KOPT-K1 (cell line): ENCODE results near the gene CNOT4.
"Not testable (repeated sequence)": the region's sequence is repeated elsewhere in the genome, so short reads cannot be mapped to it uniquely, and the experiment has no call there.

ENCODE experiments used
- H3K27ac ChIP-seq: fragments of 200-600 bp; sonication (generic); 2 replicates; pipeline ENCODE4 v1.5.1; 2016; ENCODE audit warnings: antibody characterized with exemption, mild to moderate bottlenecking, low read depth, low read length; ENCODE audit not compliant: poor library complexity, severe bottlenecking
- H3K36me3 ChIP-seq: fragments of 200-600 bp; sonication (generic); 2 replicates; pipeline ENCODE4 v1.5.1; 2017; ENCODE audit warnings: antibody characterized with exemption, mild to moderate bottlenecking, low read length, moderate library complexity; ENCODE audit not compliant: insufficient read depth
- H3K9me3 ChIP-seq: fragments of 200-600 bp; sonication (generic); 2 replicates; pipeline ENCODE4 v1.5.1; 2017; ENCODE audit warnings: antibody characterized with exemption, low read length, mild to moderate bottlenecking; ENCODE audit not compliant: insufficient read depth, poor library complexity, severe bottlenecking

CNOT4 gene

GRCh38 chr7:135449436-135449835 is 60.5 kb downstream of the CNOT4 start:
- no peaks in the 10 kb centered on the region for H3K9me3 ChIP-seq
- no peaks in the 10 kb centered on the region for H3K36me3 ChIP-seq
- H3K27ac ChIP-seq: no peak overlapping the region

- Histone ChIP-seq H3K27ac (no peak overlapping the region), H3K9me3 (no peaks in the 10 kb centered on the region), H3K36me3 (0 out of 2 replicates have a peak, but pooled peaks cover under 1% of the 10 kb centered on the region)
Observed at GRCh38 chr7:135448753-135449152, 61.1 kb downstream of the CNOT4 start.

- H3K27ac ChIP-seq: no peak overlapping the region
- no peaks in the 10 kb centered on the region for H3K9me3 ChIP-seq
- 0 out of 2 replicates have a peak, but pooled peaks cover 5% of the 10 kb centered on the region for H3K36me3 ChIP-seq
Observed at GRCh38 chr7:135447748-135448147, 62.2 kb downstream of the CNOT4 start.

- no peaks in the 10 kb centered on the region for H3K9me3 ChIP-seq
- no peak overlapping the region for H3K27ac ChIP-seq
- 0 out of 2 replicates have a peak, but pooled peaks cover 5% of the 10 kb centered on the region for H3K36me3 ChIP-seq
Observed at GRCh38 chr7:135445690-135446089, 64.2 kb downstream of the CNOT4 start.

GRCh38 chr7:135445266-135445665 is 64.6 kb downstream of the CNOT4 start:
- not testable (repeated sequence) for H3K36me3 ChIP-seq, H3K9me3 ChIP-seq, H3K27ac ChIP-seq

GRCh38 chr7:135441791-135442190 is 68.1 kb downstream of the CNOT4 start:
- Histone ChIP-seq H3K36me3 (peaks cover 17% of the 10 kb centered on the region), H3K27ac (no peak overlapping the region), H3K9me3 (no peaks in the 10 kb centered on the region)

GRCh38 chr7:135434047-135434446 is 75.9 kb downstream of the CNOT4 start:
- peaks cover 50% of the 10 kb centered on the region for H3K36me3 ChIP-seq
- H3K9me3 ChIP-seq: peaks cover 8% of the 10 kb centered on the region
- no peak overlapping the region for H3K27ac ChIP-seq

GRCh38 chr7:135430626-135431025 is 79.3 kb downstream of the CNOT4 start:
- no peak overlapping the region for H3K27ac ChIP-seq
- peaks cover 7% of the 10 kb centered on the region for H3K9me3 ChIP-seq
- H3K36me3 ChIP-seq: peaks cover 33% of the 10 kb centered on the region

GRCh38 chr7:135428879-135429278 is 81.0 kb downstream of the CNOT4 start:
- Histone ChIP-seq H3K27ac (no peak overlapping the region), H3K36me3 (peaks cover 16% of the 10 kb centered on the region), H3K9me3 (no peaks in the 10 kb centered on the region)

- no peak overlapping the region for H3K27ac ChIP-seq
- H3K9me3 ChIP-seq: no peaks in the 10 kb centered on the region
- peaks cover 13% of the 10 kb centered on the region for H3K36me3 ChIP-seq
Observed at GRCh38 chr7:135428011-135428410, 81.9 kb downstream of the CNOT4 start.

GRCh38 chr7:135427166-135427565 is 82.7 kb downstream of the CNOT4 start:
- Histone ChIP-seq H3K9me3 (no peaks in the 10 kb centered on the region), H3K36me3 (peaks cover 5% of the 10 kb centered on the region; the same call in 1 of the 2 replicates), H3K27ac (no peak overlapping the region)

GRCh38 chr7:135425036-135425435 is 84.9 kb downstream of the CNOT4 start:
- Histone ChIP-seq H3K27ac (no peak overlapping the region), H3K36me3 (no peaks in the 10 kb centered on the region), H3K9me3 (no peaks in the 10 kb centered on the region)

GRCh38 chr7:135420786-135421185 is 89.1 kb downstream of the CNOT4 start:
- H3K36me3 ChIP-seq: peaks cover 22% of the 10 kb centered on the region; the same call in 1 of the 2 replicates

GRCh38 chr7:135416431-135416830 is 93.5 kb downstream of the CNOT4 start:
- H3K36me3 ChIP-seq: peaks cover 38% of the 10 kb centered on the region
- H3K9me3 ChIP-seq: no peaks in the 10 kb centered on the region
- no peak overlapping the region for H3K27ac ChIP-seq

More at GRCh38 chr7:135420786-135421185, 89.1 kb downstream of the CNOT4 start:
- Histone ChIP-seq H3K9me3 (no peaks in the 10 kb centered on the region), H3K27ac (no peak overlapping the region)

GRCh38 chr7:135414850-135415439 is 95.0 kb downstream of the CNOT4 start:
- peaks cover 41% of the 10 kb centered on the region for H3K36me3 ChIP-seq
- H3K27ac ChIP-seq: no peak overlapping the region
- no peaks in the 10 kb centered on the region for H3K9me3 ChIP-seq

GRCh38 chr7:135414208-135414607 is 95.7 kb downstream of the CNOT4 start:
- Histone ChIP-seq H3K9me3 (no peaks in the 10 kb centered on the region), H3K27ac (no peak overlapping the region), H3K36me3 (peaks cover 44% of the 10 kb centered on the region)
